ENCODE results near the gene MAGI2.

MAGI2 gene

GRCh38 chr7:78134256-78134655, 1319.2 kb downstream of the MAGI2 start:
- no peak overlapping the region for H4K91ac ChIP-seq (ENCODE audit: low read depth, low read length, poor library complexity)
- no peak overlapping the region for H2BK120ac ChIP-seq (ENCODE audit: low read depth, low read length)
- H3K4ac ChIP-seq (ENCODE audit: low read length) = no peak overlapping the region
- H2AK5ac ChIP-seq (ENCODE audit: low read depth, low read length) = no peak overlapping the region
- no peak overlapping the region for H3K23ac ChIP-seq (ENCODE audit: low read depth, low read length, poor library complexity)
- peaks cover 0 to 11% of the 10 kb centered on the region in 2 donors for H3K4me1 ChIP-seq (ENCODE audit: control insufficient read depth in 2 of 2, insufficient read depth in 1 of 2, low read depth in 1 of 2, low read length in 2 of 2)
- peaks cover 0 to 3% of the 10 kb centered on the region in 2 donors for H3K36me3 ChIP-seq (replicated peaks in 1 of 2; ENCODE audit: control insufficient read depth in 2 of 2, insufficient read depth in 2 of 2, low read length in 2 of 2)
- no peak overlapping the region for H2BK12ac ChIP-seq (ENCODE audit: low read length)
- H3K14ac ChIP-seq (ENCODE audit: low read length) = no peak overlapping the region
- H3K4me3 ChIP-seq (ENCODE audit: low read length in 2 of 2) = no peak overlapping the region
- no peak overlapping the region for H2AFZ ChIP-seq (ENCODE audit: low read length)
- WGBS, 2 donors (ENCODE audit: extremely low coverage in 2 of 2, insufficient read length in 2 of 2, insufficient replicate concordance in 1 of 2) = no CpG with 5 or more reads among the region's 2 CpGs
- no peaks in the 10 kb centered on the region for H3K9me3 ChIP-seq (replicated peaks in 1 of 2; ENCODE audit: control insufficient read depth in 2 of 2, insufficient read depth in 1 of 2, low read depth in 1 of 2, low read length in 2 of 2)
- H3K18ac ChIP-seq (ENCODE audit: low read length) = no peak overlapping the region
- H3K27ac ChIP-seq (replicated peaks; ENCODE audit: low read length) = no peak overlapping the region
- no peak overlapping the region for H3K9ac ChIP-seq (ENCODE audit: low read depth, low read length, poor library complexity)
- DNase-seq (ENCODE audit: low spot score) = no peak
- no peak overlapping the region for H3K4me2 ChIP-seq (ENCODE audit: insufficient read depth, low read length, poor library complexity, severe bottlenecking)
- no peak overlapping the region for H2BK15ac ChIP-seq (ENCODE audit: low read length)
- H2BK5ac ChIP-seq (ENCODE audit: low read length) = no peak overlapping the region
- no peak overlapping the region for H4K8ac ChIP-seq (ENCODE audit: low read depth, low read length)
- H3K79me1 ChIP-seq (ENCODE audit: low read depth, low read length) = no peaks in the 10 kb centered on the region
- no peaks in the 10 kb centered on the region for H3K27me3 ChIP-seq (ENCODE audit: control insufficient read depth in 3 of 3, insufficient read depth in 3 of 3, low read depth in 1 of 3, low read length in 3 of 3)

DNA sequence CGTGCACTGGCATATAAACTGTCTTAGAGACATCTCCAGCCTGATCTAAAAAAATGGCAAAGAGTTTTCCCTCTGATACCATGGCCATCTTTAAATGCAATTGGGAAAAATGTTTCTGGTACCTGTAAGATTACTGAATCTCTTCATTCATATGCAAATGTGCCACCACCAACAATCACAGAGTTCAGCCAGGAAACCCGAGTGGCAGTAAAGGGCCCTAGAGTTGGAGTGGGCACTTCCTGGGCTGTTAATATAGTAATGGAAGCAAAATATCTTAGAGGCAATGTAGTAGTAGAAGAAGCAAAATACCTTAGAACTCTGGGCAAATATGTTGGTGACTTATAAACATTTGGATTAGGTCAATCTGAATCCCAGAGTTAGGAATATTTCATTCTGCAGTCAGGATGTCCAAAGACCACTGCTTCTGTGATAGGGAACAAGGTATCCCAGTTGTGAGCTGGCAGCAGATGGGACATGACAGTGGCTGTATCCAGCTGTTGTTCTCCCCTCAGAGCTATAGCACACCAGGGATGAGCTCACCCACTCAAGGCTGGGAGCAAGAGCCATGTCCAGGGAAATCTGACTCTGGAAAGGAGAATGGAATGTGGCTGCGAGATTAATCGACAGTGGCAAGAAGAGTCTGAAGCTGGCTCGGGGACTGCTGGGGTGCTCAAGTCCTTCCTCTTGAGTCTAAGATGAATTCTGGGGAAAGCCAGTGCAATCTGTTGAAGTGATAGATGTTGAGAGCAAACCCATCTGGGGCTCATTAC, 1322.8 kb downstream of the MAGI2 start:
- no peak for DNase-seq (ENCODE audit: low spot score)
- no CpG with 5 or more reads among the region's 5 CpGs for WGBS, 2 donors (ENCODE audit: extremely low coverage in 2 of 2, insufficient read length in 2 of 2, insufficient replicate concordance in 1 of 2)
- H3K23ac ChIP-seq (ENCODE audit: low read depth, low read length, poor library complexity) = no peak overlapping the region
- H2BK120ac ChIP-seq (ENCODE audit: low read depth, low read length) = no peak overlapping the region
- no peak overlapping the region for H4K8ac ChIP-seq (ENCODE audit: low read depth, low read length)
- H3K9me3 ChIP-seq (replicated peaks in 1 of 2; ENCODE audit: control insufficient read depth in 2 of 2, insufficient read depth in 1 of 2, low read depth in 1 of 2, low read length in 2 of 2) = no peaks in the 10 kb centered on the region
- no peak overlapping the region for H2BK12ac ChIP-seq (ENCODE audit: low read length)
- H3K9ac ChIP-seq (ENCODE audit: low read depth, low read length, poor library complexity) = no peak overlapping the region
- H4K91ac ChIP-seq (ENCODE audit: low read depth, low read length, poor library complexity) = no peak overlapping the region
- H2AFZ ChIP-seq (ENCODE audit: low read length) = no peak overlapping the region
- H3K4me2 ChIP-seq (ENCODE audit: insufficient read depth, low read length, poor library complexity, severe bottlenecking) = no peak overlapping the region
- H2BK5ac ChIP-seq (ENCODE audit: low read length) = no peak overlapping the region
- no peak overlapping the region for H3K4me3 ChIP-seq (ENCODE audit: low read length in 2 of 2)
- no peak overlapping the region for H3K18ac ChIP-seq (ENCODE audit: low read length)
- no peak overlapping the region for H3K14ac ChIP-seq (ENCODE audit: low read length)
- no peaks in the 10 kb centered on the region for H3K27me3 ChIP-seq (ENCODE audit: control insufficient read depth in 3 of 3, insufficient read depth in 3 of 3, low read depth in 1 of 3, low read length in 3 of 3)
- no peak overlapping the region for H2AK5ac ChIP-seq (ENCODE audit: low read depth, low read length)
- no peak overlapping the region for H3K4ac ChIP-seq (ENCODE audit: low read length)
- peaks cover 0 to 3% of the 10 kb centered on the region in 2 donors for H3K4me1 ChIP-seq (ENCODE audit: control insufficient read depth in 2 of 2, insufficient read depth in 1 of 2, low read depth in 1 of 2, low read length in 2 of 2)
- H2BK15ac ChIP-seq (ENCODE audit: low read length) = no peak overlapping the region
- peaks cover 0 to 3% of the 10 kb centered on the region in 2 donors for H3K36me3 ChIP-seq (replicated peaks in 1 of 2; ENCODE audit: control insufficient read depth in 2 of 2, insufficient read depth in 2 of 2, low read length in 2 of 2)
- H3K27ac ChIP-seq (replicated peaks; ENCODE audit: low read length) = no peak overlapping the region
- no peaks in the 10 kb centered on the region for H3K79me1 ChIP-seq (ENCODE audit: low read depth, low read length)

DNA sequence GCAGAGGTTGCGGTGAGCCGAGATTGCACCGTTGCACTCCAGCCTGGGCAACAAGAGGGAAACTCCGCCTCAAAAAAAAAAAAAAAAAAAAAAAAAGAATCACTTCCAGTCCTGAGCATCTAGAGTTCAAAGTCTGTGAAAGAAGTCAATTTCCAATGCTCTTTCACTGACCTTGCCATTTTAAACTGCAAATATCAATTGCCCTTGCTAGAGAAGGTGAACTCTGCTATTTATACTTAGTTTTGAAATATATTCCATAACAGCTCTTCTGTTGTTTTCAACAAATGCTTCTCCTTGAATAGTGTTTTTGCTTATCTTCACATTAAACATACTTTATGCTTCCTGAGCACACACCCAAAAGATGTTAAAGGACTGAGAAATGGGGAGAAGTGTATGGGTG, 1323.6 kb downstream of the MAGI2 start:
- H2BK15ac ChIP-seq (ENCODE audit: low read length) = no peak overlapping the region
- no peak for DNase-seq (ENCODE audit: low spot score)
- no peak overlapping the region for H2BK120ac ChIP-seq (ENCODE audit: low read depth, low read length)
- no peaks in the 10 kb centered on the region for H3K27me3 ChIP-seq (ENCODE audit: control insufficient read depth in 3 of 3, insufficient read depth in 3 of 3, low read depth in 1 of 3, low read length in 3 of 3)
- H3K36me3 ChIP-seq (replicated peaks in 1 of 2; ENCODE audit: control insufficient read depth in 2 of 2, insufficient read depth in 2 of 2, low read length in 2 of 2) = peaks cover 0 to 3% of the 10 kb centered on the region in 2 donors
- no peak overlapping the region for H4K8ac ChIP-seq (ENCODE audit: low read depth, low read length)
- no peaks in the 10 kb centered on the region for H3K9me3 ChIP-seq (replicated peaks in 1 of 2; ENCODE audit: control insufficient read depth in 2 of 2, insufficient read depth in 1 of 2, low read depth in 1 of 2, low read length in 2 of 2)
- peaks cover 0 to 3% of the 10 kb centered on the region in 2 donors for H3K4me1 ChIP-seq (ENCODE audit: control insufficient read depth in 2 of 2, insufficient read depth in 1 of 2, low read depth in 1 of 2, low read length in 2 of 2)
- H3K4me2 ChIP-seq (ENCODE audit: insufficient read depth, low read length, poor library complexity, severe bottlenecking) = no peak overlapping the region
- H3K4me3 ChIP-seq (ENCODE audit: low read length in 2 of 2) = no peak overlapping the region
- no CpG with 5 or more reads among the region's 4 CpGs for WGBS, 2 donors (ENCODE audit: extremely low coverage in 2 of 2, insufficient read length in 2 of 2, insufficient replicate concordance in 1 of 2)
- H3K23ac ChIP-seq (ENCODE audit: low read depth, low read length, poor library complexity) = no peak overlapping the region
- H2AFZ ChIP-seq (ENCODE audit: low read length) = no peak overlapping the region
- no peak overlapping the region for H3K27ac ChIP-seq (replicated peaks; ENCODE audit: low read length)
- H2BK5ac ChIP-seq (ENCODE audit: low read length) = no peak overlapping the region
- no peak overlapping the region for H3K9ac ChIP-seq (ENCODE audit: low read depth, low read length, poor library complexity)
- no peak overlapping the region for H2BK12ac ChIP-seq (ENCODE audit: low read length)
- H3K79me1 ChIP-seq (ENCODE audit: low read depth, low read length) = no peaks in the 10 kb centered on the region
- H3K18ac ChIP-seq (ENCODE audit: low read length) = no peak overlapping the region
- H3K4ac ChIP-seq (ENCODE audit: low read length) = no peak overlapping the region
- H2AK5ac ChIP-seq (ENCODE audit: low read depth, low read length) = no peak overlapping the region
- no peak overlapping the region for H4K91ac ChIP-seq (ENCODE audit: low read depth, low read length, poor library complexity)
- no peak overlapping the region for H3K14ac ChIP-seq (ENCODE audit: low read length)

GRCh38 chr7:78127009-78127408, 1326.5 kb downstream of the MAGI2 start:
- WGBS, 2 donors (ENCODE audit: extremely low coverage in 2 of 2, insufficient read length in 2 of 2, insufficient replicate concordance in 1 of 2) = no CpG with 5 or more reads among the region's 7 CpGs
- Histone ChIP-seq H3K4ac (ENCODE audit: low read length) (no peak overlapping the region), H2BK12ac (ENCODE audit: low read length) (no peak overlapping the region), H2AFZ (ENCODE audit: low read length) (no peak overlapping the region), H3K79me1 (ENCODE audit: low read depth, low read length) (no peaks in the 10 kb centered on the region), H3K27me3 (ENCODE audit: control insufficient read depth in 3 of 3, insufficient read depth in 3 of 3, low read depth in 1 of 3, low read length in 3 of 3) (no peaks in the 10 kb centered on the region), H3K23ac (ENCODE audit: low read depth, low read length, poor library complexity) (no peak overlapping the region), H3K4me1 (ENCODE audit: control insufficient read depth in 2 of 2, insufficient read depth in 1 of 2, low read depth in 1 of 2, low read length in 2 of 2) (peaks cover 0 to 3% of the 10 kb centered on the region in 2 donors), H3K9me3 (replicated peaks in 1 of 2; ENCODE audit: control insufficient read depth in 2 of 2, insufficient read depth in 1 of 2, low read depth in 1 of 2, low read length in 2 of 2) (no peaks in the 10 kb centered on the region), H2BK5ac (ENCODE audit: low read length) (no peak overlapping the region), H2BK120ac (ENCODE audit: low read depth, low read length) (no peak overlapping the region), H3K27ac (replicated peaks; ENCODE audit: low read length) (no peak overlapping the region), H3K4me2 (ENCODE audit: insufficient read depth, low read length, poor library complexity, severe bottlenecking) (no peak overlapping the region), H2AK5ac (ENCODE audit: low read depth, low read length) (no peak overlapping the region), H3K36me3 (replicated peaks in 1 of 2; ENCODE audit: control insufficient read depth in 2 of 2, insufficient read depth in 2 of 2, low read length in 2 of 2) (peaks cover 0 to 3% of the 10 kb centered on the region in 2 donors), H3K14ac (ENCODE audit: low read length) (peak overlapping the region; percentile 64), H3K18ac (ENCODE audit: low read length) (peak overlapping the region; percentile 59), H3K4me3 (ENCODE audit: low read length in 2 of 2) (no peak overlapping the region), H2BK15ac (ENCODE audit: low read length) (no peak overlapping the region), H3K9ac (ENCODE audit: low read depth, low read length, poor library complexity) (no peak overlapping the region), H4K8ac (ENCODE audit: low read depth, low read length) (no peak overlapping the region), H4K91ac (ENCODE audit: low read depth, low read length, poor library complexity) (no peak overlapping the region)
- DNase-seq (ENCODE audit: low spot score) = no peak

All from neuronal stem cell (in vitro differentiated cells).